Mesenchymal stem cell (in vitro differentiated cells and primary cell): ENCODE data around the gene SNAPIN.
A peak's percentile ranks its signal among the peaks of the same experiment; 100 is the strongest.

Source experiments
- DNase-seq: peaks from one replicate; pipeline ENCODE4 v3.0.0-alpha.2; 2013
- H2AFZ ChIP-seq: one replicate; pipeline ENCODE4 v1.6.1; 2013; ENCODE audit warnings: low read depth, mild to moderate bottlenecking, control low read depth, inconsistent platforms, low read length, moderate library complexity
- H2AK5ac ChIP-seq: 2 replicates; pipeline ENCODE4 v1.6.1; 2013; ENCODE audit warnings: low read length, moderate library complexity, mild to moderate bottlenecking, inconsistent platforms; ENCODE audit not compliant: severe bottlenecking
- H2BK120ac ChIP-seq: one replicate; pipeline ENCODE4 v1.6.1; 2013; ENCODE audit warnings: low read depth, mild to moderate bottlenecking, inconsistent platforms, low read length, moderate library complexity
- H2BK12ac ChIP-seq, 2 experiments: one replicate each; pipeline ENCODE4 v1.6.1; 2013; ENCODE audit warnings: inconsistent platforms in 2 of 2, low read length in 2 of 2, mild to moderate bottlenecking in 2 of 2, moderate library complexity in 2 of 2, control low read depth in 1 of 2
- H2BK15ac ChIP-seq: one replicate; pipeline ENCODE4 v1.6.1; 2013; ENCODE audit warnings: mild to moderate bottlenecking, low read depth, inconsistent platforms; ENCODE audit not compliant: poor library complexity, severe bottlenecking
- H2BK5ac ChIP-seq: 2 replicates; pipeline ENCODE4 v1.6.1; 2013; ENCODE audit warnings: low read depth, mild to moderate bottlenecking, low read length, control low read depth, inconsistent platforms; ENCODE audit not compliant: poor library complexity, severe bottlenecking
- H3K14ac ChIP-seq, 2 experiments: one replicate each; pipeline ENCODE4 v1.6.1; 2013; ENCODE audit warnings: inconsistent platforms in 2 of 2, low read length in 2 of 2, control low read depth in 1 of 2, mild to moderate bottlenecking in 1 of 2, moderate library complexity in 1 of 2
- H3K18ac ChIP-seq, 2 experiments: one replicate each; pipeline ENCODE4 v1.6.1; 2013; ENCODE audit warnings: inconsistent platforms in 2 of 2, low read length in 2 of 2, control low read depth in 1 of 2, low read depth in 1 of 2, mild to moderate bottlenecking in 1 of 2
- H3K23ac ChIP-seq, 2 experiments: one replicate each; pipeline ENCODE4 v1.6.1; 2013; ENCODE audit warnings: inconsistent platforms in 2 of 2, low read length in 2 of 2, mild to moderate bottlenecking in 2 of 2, moderate library complexity in 2 of 2, control low read depth in 1 of 2
- H3K27ac ChIP-seq: 2 replicates; pipeline ENCODE4 v1.5.1; 2013; ENCODE audit warnings: mild to moderate bottlenecking, moderate library complexity, low read length, control low read depth, inconsistent platforms; ENCODE audit not compliant: poor library complexity, severe bottlenecking
- H3K27me3 ChIP-seq, 2 experiments: 2 replicates each; pipeline versions ENCODE4 v1.6.1 to v1.7.0; 2013; ENCODE audit warnings: low read length in 2 of 2, mild to moderate bottlenecking in 2 of 2, moderate library complexity in 2 of 2, control low read depth in 1 of 2, inconsistent platforms in 1 of 2; ENCODE audit not compliant: control insufficient read depth in 1 of 2, insufficient read depth in 1 of 2
- H3K36me3 ChIP-seq, 2 experiments: 2 replicates each; pipeline versions ENCODE4 v1.6.1 to v1.7.0; 2013; ENCODE audit warnings: low read length in 2 of 2, control low read depth in 1 of 2, inconsistent platforms in 1 of 2, low read depth in 1 of 2, mild to moderate bottlenecking in 1 of 2; ENCODE audit not compliant: insufficient read depth in 2 of 2, control insufficient read depth in 1 of 2
- H3K4ac ChIP-seq, 2 experiments: one replicate each; pipeline ENCODE4 v1.6.1; 2013; ENCODE audit warnings: inconsistent platforms in 2 of 2, low read length in 2 of 2, mild to moderate bottlenecking in 2 of 2, moderate library complexity in 2 of 2, control low read depth in 1 of 2, low read depth in 1 of 2
- H3K4me1 ChIP-seq: 2 replicates; pipeline ENCODE4 v1.6.1; 2013; ENCODE audit warnings: low read depth, low read length, control low read depth; ENCODE audit not compliant: control insufficient read depth, insufficient read depth
- H3K4me2 ChIP-seq: 2 replicates; pipeline ENCODE4 v1.6.1; 2013; ENCODE audit warnings: low read length, mild to moderate bottlenecking, inconsistent platforms; ENCODE audit not compliant: poor library complexity, severe bottlenecking
- H3K4me3 ChIP-seq, 2 experiments: 2 replicates each; pipeline versions ENCODE4 v1.5.1 to v1.7.0; 2013; ENCODE audit warnings: low read length in 2 of 2, mild to moderate bottlenecking in 2 of 2, control low read depth in 1 of 2, low read depth in 1 of 2; ENCODE audit not compliant: insufficient read depth in 1 of 2
- H3K79me1 ChIP-seq: replicated peaks from 2 replicates; pipeline ENCODE4 v1.6.1; 2013; ENCODE audit warnings: mild to moderate bottlenecking, control low read depth, low read length, inconsistent platforms; ENCODE audit not compliant: poor library complexity, severe bottlenecking
- H3K9ac ChIP-seq: 2 replicates; pipeline ENCODE4 v1.7.0; 2013; ENCODE audit warnings: mild to moderate bottlenecking, low read length, moderate library complexity
- H3K9me3 ChIP-seq: 2 replicates; pipeline ENCODE4 v1.7.0; 2013; ENCODE audit warnings: mild to moderate bottlenecking, low read length; ENCODE audit not compliant: control insufficient read depth
- H4K8ac ChIP-seq: one replicate; pipeline ENCODE4 v1.6.1; 2013; ENCODE audit warnings: inconsistent platforms, mild to moderate bottlenecking, low read length, moderate library complexity
- H4K91ac ChIP-seq: one replicate; pipeline ENCODE4 v1.6.1; 2013; ENCODE audit warnings: mild to moderate bottlenecking, low read length, inconsistent platforms
- WGBS: methylation state at CpG from one replicate; pipeline ENCODE4 v1.1.7; 2013; ENCODE audit warnings: mixed read lengths; 5-methylcytosine and 5-hydroxymethylcytosine counted together

SNAPIN gene

GRCh38 chr1:153693466-153693865, 35.0 kb downstream of the SNAPIN start:
- Histone ChIP-seq H3K23ac (no peak overlapping the region), H3K4ac (no peak overlapping the region), H4K8ac (no peak overlapping the region), H3K9ac (no peak overlapping the region), H3K27ac (no peak overlapping the region), H3K36me3 (peaks cover 0 to 14% of the 10 kb centered on the region in 2 experiments), H2BK120ac (no peak overlapping the region), H3K14ac (no peak overlapping the region), H3K4me1 (peaks cover 16% of the 10 kb centered on the region), H2BK5ac (no peak overlapping the region), H3K4me2 (no peak overlapping the region), H2BK15ac (no peak overlapping the region), H3K18ac (no peak overlapping the region), H2AFZ (no peak overlapping the region), H2BK12ac (no peak overlapping the region), H3K79me1 (no peaks in the 10 kb centered on the region), H3K4me3 (no peak overlapping the region), H2AK5ac (no peak overlapping the region), H3K27me3 (no peaks in the 10 kb centered on the region), H3K9me3 (no peaks in the 10 kb centered on the region), H4K91ac (no peak overlapping the region)
- no peak for DNase-seq
- WGBS: 100% methylated on average over 3 of the region's 4 CpGs

GRCh38 chr1:153696741-153697140, 38.2 kb downstream of the SNAPIN start:
- Histone ChIP-seq H2BK120ac (no peak overlapping the region), H3K9me3 (no peaks in the 10 kb centered on the region), H2BK5ac (no peak overlapping the region), H3K27me3 (no peaks in the 10 kb centered on the region), H3K4me1 (peaks cover 16% of the 10 kb centered on the region), H4K91ac (no peak overlapping the region), H3K27ac (no peak overlapping the region), H3K4me3 (no peak overlapping the region), H3K14ac (no peak overlapping the region), H3K79me1 (no peaks in the 10 kb centered on the region), H3K18ac (peak overlapping the region in 1 of 2 experiments; percentile 64), H3K36me3 (no peaks in the 10 kb centered on the region), H2AK5ac (no peak overlapping the region), H3K9ac (peak overlapping the region; percentile 70), H2BK12ac (no peak overlapping the region), H3K4ac (no peak overlapping the region), H2AFZ (no peak overlapping the region), H4K8ac (no peak overlapping the region), H2BK15ac (no peak overlapping the region), H3K23ac (no peak overlapping the region), H3K4me2 (no peak overlapping the region)
- WGBS: 75% methylated on average over 4 of the region's 8 CpGs
- DNase-seq: no peak

GRCh38 chr1:153697191-153698019, 38.9 kb downstream of the SNAPIN start:
- Histone ChIP-seq H3K4me3 (no peak overlapping the region), H4K91ac (peak overlapping the region; percentile 66), H3K79me1 (no peaks in the 10 kb centered on the region), H2BK120ac (no peak overlapping the region), H2BK5ac (no peak overlapping the region), H3K27ac (no peak overlapping the region), H3K4ac (peak overlapping the region; percentile 17 to 35), H2BK15ac (peak overlapping the region; percentile 60), H3K4me1 (peaks cover 16% of the 10 kb centered on the region), H3K4me2 (no peak overlapping the region), H2AFZ (peak overlapping the region; percentile 93), H2BK12ac (peak overlapping the region in 1 of 2 experiments; percentile 23), H3K18ac (peak overlapping the region; percentile 53 to 64), H3K9ac (peak overlapping the region; percentile 70), H3K9me3 (no peaks in the 10 kb centered on the region), H3K36me3 (no peaks in the 10 kb centered on the region), H4K8ac (peak overlapping the region; percentile 96), H3K23ac (peak overlapping the region in 1 of 2 experiments; percentile 14), H3K14ac (peak overlapping the region in 1 of 2 experiments; percentile 7), H2AK5ac (no peak overlapping the region), H3K27me3 (no peaks in the 10 kb centered on the region)
- DNase-seq: no peak
- WGBS: 64% methylated on average over 11 of the region's 12 CpGs

- H3K79me1 ChIP-seq: no peaks in the 10 kb centered on the region
- H3K14ac ChIP-seq: peak overlapping the region in 1 of 2 experiments; percentile 70
- H3K27me3 ChIP-seq: no peaks in the 10 kb centered on the region
- no peak overlapping the region for H2BK15ac ChIP-seq
- peak overlapping the region; percentile 96 for H4K8ac ChIP-seq
- no peak overlapping the region for H2AK5ac ChIP-seq
- H2AFZ ChIP-seq: peak overlapping the region; percentile 93
- peak overlapping the region in 1 of 2 experiments; percentile 14 for H3K23ac ChIP-seq
- H3K4me1 ChIP-seq: peaks cover 16% of the 10 kb centered on the region
- no peak overlapping the region for H3K27ac ChIP-seq
- no peaks in the 10 kb centered on the region for H3K36me3 ChIP-seq
- H3K9me3 ChIP-seq: no peaks in the 10 kb centered on the region
- no peak overlapping the region for H2BK5ac ChIP-seq
- H4K91ac ChIP-seq: no peak overlapping the region
- peak overlapping the region in 1 of 2 experiments; percentile 52 for H3K18ac ChIP-seq
- peak overlapping the region in 1 of 2 experiments; percentile 31 for H2BK12ac ChIP-seq
- H3K4me3 ChIP-seq: no peak overlapping the region
- H2BK120ac ChIP-seq: no peak overlapping the region
- DNase-seq: no peak
- H3K4me2 ChIP-seq: no peak overlapping the region
- H3K4ac ChIP-seq: peak overlapping the region in 1 of 2 experiments; percentile 17
- peak overlapping the region; percentile 70 for H3K9ac ChIP-seq
- 49% methylated on average over 20 of the region's 29 CpGs for WGBS
These were observed 39.8 kb downstream of the SNAPIN start for GRCh38 chr1:153698020-153698922.
